Epidermal melanocyte (primary cell): Measurements from ENCODE around the gene MYPOP.

Experiments
- DNase-seq: peaks from one replicate; pipeline ENCODE4 v3.0.0; 2011; ENCODE audit warnings: low spot score; ENCODE audit not compliant: insufficient read length

The MYPOP gene

GRCh38 chr19:45901912-45902650 is at the start of gene MYPOP:
TSS of gene MYPOP (minus strand) at chr19:45902613. CDS start at chr19:45901773, 840 bp downstream.
- DNase-seq = peak; percentile 13

GRCh38 chr19:45947926-45948325 is 45.5 kb upstream of the MYPOP start:
- no peak for DNase-seq

GRCh38 chr19:45940515-45940805 is 38.0 kb upstream of the MYPOP start:
- DNase-seq = no peak

GRCh38 chr19:45939792-45940514 is 37.5 kb upstream of the MYPOP start:
- DNase-seq = no peak

DNA sequence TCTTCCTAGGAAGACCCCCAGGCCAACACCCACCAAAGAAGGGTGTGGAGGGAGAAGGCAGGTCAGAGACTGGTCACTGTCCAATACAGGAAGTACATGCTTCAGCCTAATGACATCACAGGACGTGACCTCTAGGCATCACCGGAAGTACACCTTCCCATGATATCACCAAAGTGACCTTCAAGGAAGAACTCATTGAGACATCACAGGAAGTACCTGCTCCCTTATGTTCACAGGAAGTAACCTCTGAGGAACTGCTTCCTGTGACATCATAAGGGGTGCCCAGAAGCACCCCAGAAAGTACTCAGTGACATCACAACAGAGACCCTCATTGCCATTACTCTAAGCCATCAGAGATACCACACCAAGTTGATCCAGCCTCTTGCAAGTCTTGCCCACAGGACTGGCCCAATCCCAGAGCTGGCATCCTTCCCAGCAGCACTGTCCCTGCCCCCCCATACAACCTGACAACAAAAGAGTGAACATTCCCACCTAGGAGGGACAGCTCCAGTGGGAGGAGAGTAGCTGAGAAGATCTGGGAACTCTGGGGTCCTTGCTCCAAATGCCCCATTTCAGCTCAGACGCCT is 36.4 kb upstream of the MYPOP start:
- no peak for DNase-seq

DNA sequence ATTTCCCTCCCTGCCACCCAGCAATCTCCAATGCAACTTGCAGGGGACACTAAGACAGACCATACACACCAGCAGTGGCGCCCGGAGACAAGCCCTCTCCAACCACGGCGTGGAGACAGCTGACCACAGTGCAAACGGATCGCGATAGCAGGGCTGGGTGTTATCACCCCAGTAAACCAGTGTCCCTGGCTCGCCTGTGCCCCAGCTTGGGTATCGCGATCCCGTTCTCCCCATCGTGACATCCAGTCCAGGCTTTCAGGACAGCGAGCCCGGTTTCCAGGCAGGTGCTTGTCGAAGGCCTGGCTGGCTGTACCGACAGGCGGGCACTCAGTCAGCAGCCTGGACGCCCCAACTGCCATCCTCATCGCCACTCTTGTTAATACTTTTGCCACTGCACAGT is 32.9 kb upstream of the MYPOP start:
- no peak for DNase-seq

GRCh38 chr19:45934551-45935230 is 32.3 kb upstream of the MYPOP start:
- DNase-seq = no peak

DNA sequence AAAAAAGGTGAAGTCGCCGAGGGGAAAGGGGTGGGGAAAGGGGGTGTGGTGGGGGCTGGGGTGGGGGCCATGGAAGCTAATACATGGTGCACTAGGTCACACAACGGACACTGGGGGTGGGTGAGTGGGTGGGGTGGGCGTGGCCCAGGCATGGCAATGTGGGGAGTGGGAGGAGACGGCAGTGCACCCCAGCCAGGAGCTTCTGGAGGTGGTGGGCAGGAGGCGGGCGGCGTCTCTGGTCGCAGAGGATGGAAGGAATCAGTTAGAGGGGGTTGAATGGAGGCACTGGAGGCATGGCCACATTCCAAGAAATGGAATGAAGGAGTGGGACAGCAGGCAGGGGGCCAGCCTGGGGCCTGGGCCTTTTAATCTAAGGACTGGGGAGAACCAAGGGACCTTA is 31.3 kb upstream of the MYPOP start:
- DNase-seq = no peak

DNA sequence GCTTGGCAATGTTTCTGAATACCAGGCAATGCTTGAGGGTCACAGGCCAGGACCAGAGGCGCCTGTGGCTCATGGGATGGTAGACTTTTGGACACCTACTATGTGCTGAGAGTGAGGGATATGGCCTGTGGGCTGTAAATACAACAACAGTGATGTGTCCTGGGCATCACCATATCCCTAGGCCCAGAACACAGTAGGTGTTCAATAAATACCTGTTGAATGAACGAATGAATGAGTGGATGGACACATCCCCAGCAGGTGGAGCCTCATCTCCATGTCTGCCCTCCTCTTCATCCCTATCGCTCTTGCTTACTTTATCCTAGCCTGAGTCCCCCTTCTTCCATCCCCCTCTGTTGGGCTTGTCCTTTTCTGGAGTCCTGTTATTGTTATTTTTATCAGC is 28.6 kb upstream of the MYPOP start:
- no peak for DNase-seq

DNA sequence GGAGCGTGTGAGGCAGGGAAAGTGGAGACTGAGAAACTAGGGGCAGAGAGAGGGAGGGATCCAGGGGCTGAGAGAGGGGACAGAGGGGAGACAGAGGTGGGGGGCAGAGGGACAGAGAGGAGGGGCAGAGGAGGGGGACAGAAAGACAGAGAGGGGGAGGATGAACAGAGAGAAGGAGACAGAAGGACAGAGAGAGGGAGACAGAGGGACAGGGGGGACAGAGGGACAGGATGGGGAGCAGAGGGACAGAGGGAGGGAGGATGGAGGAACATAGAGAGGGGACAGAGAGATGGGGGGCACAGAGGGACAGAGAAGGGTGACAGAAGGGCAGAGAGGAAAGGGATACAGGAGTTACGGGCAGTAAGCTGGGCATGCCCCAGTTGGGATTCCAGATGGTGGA is 26.8 kb upstream of the MYPOP start:
- DNase-seq = no peak

- DNase-seq = peak; percentile 99
Measured at GRCh38 chr19:45927565-45928261, 25.3 kb upstream of the MYPOP start.

DNA sequence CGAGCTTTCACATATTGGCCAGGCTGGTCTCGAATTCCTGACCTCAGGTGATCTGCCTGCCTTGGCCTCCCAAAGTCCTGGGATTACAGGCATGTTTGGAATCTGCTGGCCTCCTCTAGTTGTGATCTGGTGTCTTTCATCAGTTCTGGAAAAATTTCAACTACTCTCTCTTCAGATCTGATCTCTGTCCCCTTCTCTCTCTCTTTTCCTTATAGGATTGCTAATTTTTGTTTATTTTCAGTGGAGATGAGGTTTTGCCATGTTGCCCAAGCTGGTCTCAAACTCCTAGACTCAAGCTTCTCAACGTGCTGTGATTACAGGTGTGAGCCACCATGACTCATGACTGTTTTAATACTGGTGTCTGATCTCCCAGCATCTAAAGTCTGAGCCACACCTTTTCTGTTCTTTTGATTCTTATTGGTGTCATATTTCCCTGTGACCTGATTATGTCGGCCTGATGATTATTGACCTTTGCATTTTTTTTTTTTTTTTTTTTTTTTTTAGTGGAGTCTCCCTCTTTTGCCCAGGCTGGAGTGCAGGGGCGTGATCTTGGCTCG is 22.6 kb upstream of the MYPOP start:
- no peak for DNase-seq

DNA sequence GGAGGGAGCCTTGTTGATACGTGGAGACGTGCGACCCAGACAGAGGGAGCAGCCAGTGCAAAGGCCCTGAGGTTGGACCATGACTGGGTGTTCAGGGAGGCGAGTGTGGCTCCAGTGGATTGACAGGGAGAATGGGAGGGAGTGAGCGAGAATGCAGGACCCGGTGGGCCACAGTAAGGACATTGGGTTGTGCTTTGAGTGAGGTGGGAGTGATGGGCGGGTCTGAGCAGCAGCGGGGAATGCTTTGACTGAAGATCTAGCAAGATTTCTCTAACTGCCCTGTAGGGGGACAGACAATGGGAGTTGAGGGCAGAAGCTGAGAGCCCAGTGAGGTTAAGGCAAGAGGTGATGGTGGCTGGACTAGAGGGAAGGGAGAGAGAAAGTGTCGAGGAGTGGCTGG is 19.9 kb upstream of the MYPOP start:
- no peak for DNase-seq

- no peak for DNase-seq
Measured at GRCh38 chr19:45920458-45920857, 18.0 kb upstream of the MYPOP start.

GRCh38 chr19:45919678-45920077 is 17.3 kb upstream of the MYPOP start:
- no peak for DNase-seq

GRCh38 chr19:45918721-45919120 is 16.3 kb upstream of the MYPOP start:
- no peak for DNase-seq

GRCh38 chr19:45917421-45918091 is 15.1 kb upstream of the MYPOP start:
- DNase-seq = peak; percentile 87

DNA sequence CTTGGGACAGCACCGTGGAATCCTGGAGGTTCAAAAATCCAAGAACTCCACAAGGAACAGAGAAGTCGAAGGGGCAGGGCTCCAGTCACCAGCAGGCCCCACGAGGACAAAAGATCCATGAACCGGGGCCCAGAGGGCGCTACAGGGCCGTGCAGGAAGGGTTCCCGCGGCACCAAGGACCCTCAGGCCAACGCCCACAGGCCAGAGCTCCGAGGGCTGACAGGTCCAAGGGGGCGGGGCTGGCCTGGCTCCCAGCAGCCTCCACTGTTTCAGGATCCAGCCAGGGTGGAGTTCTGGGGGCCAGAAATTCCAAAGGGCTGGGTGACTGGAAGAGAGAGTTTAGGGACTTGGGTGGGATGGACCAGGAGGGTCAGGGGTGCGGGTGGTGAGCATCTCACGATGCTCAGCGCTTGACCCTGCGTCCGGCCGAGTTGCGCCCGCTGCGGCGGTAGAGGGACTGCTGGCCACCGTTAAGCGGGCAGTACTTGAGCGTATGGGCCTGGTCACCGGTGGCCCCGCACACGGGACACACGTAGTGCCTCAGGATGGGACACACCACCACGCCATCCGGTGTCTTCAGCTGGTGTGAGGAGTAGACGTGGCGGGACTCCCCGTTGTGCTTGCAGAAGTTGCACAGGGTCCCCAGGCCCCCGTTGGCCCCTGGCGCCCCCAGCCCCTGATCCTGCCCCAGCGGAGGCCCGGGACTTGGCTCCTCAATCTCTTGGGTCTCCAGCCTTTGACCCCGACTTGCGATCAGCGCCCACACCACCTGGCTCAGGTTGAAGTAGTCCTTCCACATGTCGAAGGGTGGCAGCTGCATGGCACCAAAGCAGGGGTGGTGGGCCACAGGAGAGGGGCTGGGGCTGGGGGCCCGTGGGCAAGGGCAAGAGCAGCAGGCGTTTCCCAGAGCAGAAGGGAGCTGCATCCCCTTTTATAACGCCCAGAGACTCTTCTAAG is 11.7 kb upstream of the MYPOP start, which contains the start of gene NANOS2:
Gene NANOS2, minus strand, starts transcription at position 905 of the 957 bp plus-strand sequence. Its CDS starts 85 bp downstream, at position 820.
- no peak for DNase-seq

DNA sequence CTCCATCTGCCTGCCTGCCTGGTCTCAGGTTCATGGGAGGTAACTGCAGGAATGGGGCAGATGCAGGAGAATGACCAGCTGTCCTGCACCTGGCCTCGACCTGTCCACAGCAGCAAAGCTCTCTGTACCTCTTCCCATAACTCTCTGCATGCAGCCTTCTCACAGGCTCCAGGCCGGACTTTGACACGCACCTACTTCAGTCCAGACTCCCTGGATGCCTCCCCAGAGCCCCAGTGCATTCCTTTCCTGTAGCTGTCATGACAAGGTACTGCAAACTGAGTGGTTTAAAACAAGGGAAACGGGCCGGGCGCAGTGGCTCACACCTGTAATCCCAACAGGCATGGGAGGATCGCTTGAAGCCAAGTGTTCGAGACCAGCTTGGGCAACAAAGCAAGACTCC is 8.9 kb upstream of the MYPOP start:
- no peak for DNase-seq
